Mucosa of descending colon (tissue), 3 donors: Measurements from ENCODE around the gene ITGB2. TPM values are rescaled to one million over a fixed set of nuclear protein-coding genes. Genes with fewer than 3 reads are reported as not detected.

Experiments
- ATAC-seq: fragments of 200-7000 bp; cut with Tn5 transposase; one replicate; pipeline ENCODE4 v1.9.1; 2020; ENCODE audit warnings: mild to moderate bottlenecking, moderate library complexity
- DNase-seq, 3 donors: peaks; one replicate each; pipeline ENCODE4 v3.0.0-alpha.2; 2020
- H3K36me3 ChIP-seq: fragments of 200-600 bp; one replicate; pipeline ENCODE4 v1.8.0; 2021; ENCODE audit warnings: low read depth, mild to moderate bottlenecking
- H3K4me1 ChIP-seq: fragments of 200-600 bp; one replicate; pipeline ENCODE4 v1.8.0; 2021; ENCODE audit warnings: low read depth, mild to moderate bottlenecking
- H3K4me3 ChIP-seq: fragments of 200-600 bp; one replicate; pipeline ENCODE4 v1.8.0; 2021; ENCODE audit warnings: mild to moderate bottlenecking
- H3K9me3 ChIP-seq: fragments of 200-600 bp; one replicate; pipeline ENCODE4 v1.8.0; 2021; ENCODE audit warnings: mild to moderate bottlenecking
- intact Hi-C, 2 donors: fragments of 100-400 bp; cut with DNase I in 1 of 2; cut with micrococcal nuclease in 1 of 2; formaldehyde crosslinking; loops; one replicate each; pipeline versions ENCODE4 v1.11.0 to v1.11.1; 2022; cut with DNase I, micrococcal nuclease
- total RNA-seq, 3 donors: library from RNA; stranded (reverse); fragmentation: NEBNext Ultra II Directional in 2 of 3; extraction: Animal tissue kit (Norgen Biotek cat#: 25700) in 2 of 3; gene quantifications; one replicate each; pipeline versions ENCODE4 v1.2.1 to v1.2.4, GENCODE V29; 2021 to 2023
- TF ChIP-seq, protein P1 (sequence below): fragments of 200-600 bp; IDR thresholded peaks from one replicate; pipeline ENCODE4 v1.8.0; 2022; ENCODE audit warnings: antibody characterized with exemption, mild to moderate bottlenecking
- donor health status: DM: no; HTN: no; CAD: no; lungs with moderate emphysema.
- donor health status: DM: no; HTN: no; CAD: no.
- donor health status: DM: no; HTN: yes; CAD: no.

Gene ITGB2
- total RNA-seq, 3 donors from 2014 or later: 10.8 to 52.3 (median 51.1) TPM

DNA sequence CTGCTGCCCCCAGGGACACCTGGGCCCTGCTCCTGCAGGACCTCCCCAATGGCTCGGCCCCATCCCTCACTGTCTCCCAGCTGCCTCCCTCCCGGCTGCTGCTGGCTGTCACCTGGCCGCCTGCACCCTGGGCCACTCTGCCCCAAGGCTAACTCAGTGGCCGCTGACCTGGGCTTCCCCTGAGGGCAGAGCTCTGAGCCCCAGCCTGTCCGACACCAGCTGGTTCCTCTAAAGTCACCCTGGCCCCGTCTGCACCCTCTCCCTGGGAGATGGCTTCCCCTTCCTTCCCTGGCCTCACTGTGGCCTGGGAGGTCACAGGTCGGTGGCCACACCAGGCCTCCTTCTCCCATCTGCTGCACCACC lies 15.0 kb downstream of the ITGB2 start:
- ATAC-seq (peak; percentile 8), DNase-seq (no peak)
- TF ChIP-seq, protein P1, sequence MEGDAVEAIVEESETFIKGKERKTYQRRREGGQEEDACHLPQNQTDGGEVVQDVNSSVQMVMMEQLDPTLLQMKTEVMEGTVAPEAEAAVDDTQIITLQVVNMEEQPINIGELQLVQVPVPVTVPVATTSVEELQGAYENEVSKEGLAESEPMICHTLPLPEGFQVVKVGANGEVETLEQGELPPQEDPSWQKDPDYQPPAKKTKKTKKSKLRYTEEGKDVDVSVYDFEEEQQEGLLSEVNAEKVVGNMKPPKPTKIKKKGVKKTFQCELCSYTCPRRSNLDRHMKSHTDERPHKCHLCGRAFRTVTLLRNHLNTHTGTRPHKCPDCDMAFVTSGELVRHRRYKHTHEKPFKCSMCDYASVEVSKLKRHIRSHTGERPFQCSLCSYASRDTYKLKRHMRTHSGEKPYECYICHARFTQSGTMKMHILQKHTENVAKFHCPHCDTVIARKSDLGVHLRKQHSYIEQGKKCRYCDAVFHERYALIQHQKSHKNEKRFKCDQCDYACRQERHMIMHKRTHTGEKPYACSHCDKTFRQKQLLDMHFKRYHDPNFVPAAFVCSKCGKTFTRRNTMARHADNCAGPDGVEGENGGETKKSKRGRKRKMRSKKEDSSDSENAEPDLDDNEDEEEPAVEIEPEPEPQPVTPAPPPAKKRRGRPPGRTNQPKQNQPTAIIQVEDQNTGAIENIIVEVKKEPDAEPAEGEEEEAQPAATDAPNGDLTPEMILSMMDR: no peak
- intact Hi-C loops: no loop called here
- Histone ChIP-seq H3K36me3 (no peaks in the 10 kb centered on the region), H3K4me1 (no peaks in the 10 kb centered on the region), H3K4me3 (no peak overlapping the region), H3K9me3 (no peaks in the 10 kb centered on the region)

DNA sequence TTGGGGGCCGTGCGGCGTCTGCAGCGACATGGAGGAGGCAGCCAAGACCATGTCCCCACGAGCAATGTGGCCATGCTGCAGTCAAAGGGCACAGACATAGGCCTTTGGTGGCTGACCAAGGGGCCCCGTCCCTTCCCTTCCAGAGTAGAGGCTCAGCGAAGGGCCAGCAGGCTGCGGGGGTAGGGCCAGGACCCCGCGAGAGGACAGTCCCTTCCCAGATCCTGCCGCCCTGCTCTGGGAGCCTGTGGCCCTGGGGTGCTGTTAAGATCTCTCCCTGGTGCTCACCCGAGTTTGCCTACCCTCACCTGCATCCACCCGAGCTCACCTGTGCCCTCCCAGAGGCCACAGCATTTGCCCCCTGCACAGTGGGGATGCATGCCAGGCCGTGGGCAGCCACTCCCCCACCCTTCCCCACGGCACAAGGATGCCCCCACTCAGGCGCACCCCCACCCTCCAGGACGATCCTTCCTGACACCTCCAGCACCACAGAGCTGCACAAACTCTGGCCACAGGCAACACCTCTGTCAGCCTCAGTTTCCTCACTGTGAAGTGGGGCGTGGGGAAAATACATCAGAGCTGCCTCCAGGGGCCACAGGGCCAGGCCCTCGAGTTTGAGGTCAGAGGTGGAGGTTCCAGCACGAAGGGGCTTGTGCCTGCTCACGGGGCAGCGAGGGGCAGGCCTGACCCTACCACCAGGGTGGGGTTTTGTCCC lies 15.5 kb downstream of the ITGB2 start:
- Histone ChIP-seq H3K9me3 (no peaks in the 10 kb centered on the region), H3K36me3 (no peaks in the 10 kb centered on the region), H3K4me3 (no peak overlapping the region), H3K4me1 (no peaks in the 10 kb centered on the region)
- intact Hi-C loops: no loop called here
- DNase-seq (peak in 1 of 3 donors; percentile 29), ATAC-seq (no peak)
- TF ChIP-seq, protein P1: no peak

DNA sequence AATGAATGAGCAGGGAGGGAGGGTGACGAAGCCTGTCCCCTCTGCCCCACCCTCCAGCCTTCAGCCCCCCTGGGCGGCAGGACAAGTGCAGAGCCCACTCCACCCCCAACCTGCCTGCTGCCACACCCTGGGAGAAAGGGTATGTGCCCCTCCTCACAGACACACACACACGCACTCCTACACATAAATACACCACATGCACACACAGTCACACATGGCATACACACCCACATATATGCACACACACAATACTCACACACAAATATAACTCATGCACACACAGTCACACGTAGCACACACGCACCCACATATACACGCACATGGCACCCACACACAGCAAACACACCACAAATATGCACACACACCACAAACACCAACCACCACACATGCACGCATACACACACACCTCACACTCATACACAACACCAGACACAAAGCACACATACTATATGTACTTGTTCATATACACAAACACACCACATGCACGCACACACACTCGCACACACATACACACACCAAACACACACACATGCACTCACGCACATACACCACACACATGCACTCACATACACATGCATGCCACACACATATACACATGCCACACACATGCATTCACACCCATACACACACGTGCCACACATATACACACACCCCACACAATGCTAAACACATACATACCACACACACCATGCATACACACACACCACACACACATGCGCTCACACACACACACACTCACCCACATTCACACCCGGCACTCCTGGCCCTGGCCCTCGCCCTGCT lies 16.4 kb downstream of the ITGB2 start:
- no peaks in the 10 kb centered on the region for H3K36me3 ChIP-seq
- TF ChIP-seq, protein P1: no peak
- intact Hi-C loops: no loop called here
- DNase-seq (peak in 1 of 3 donors; percentile 9), ATAC-seq (no peak)
- no peaks in the 10 kb centered on the region for H3K4me1 ChIP-seq
- no peaks in the 10 kb centered on the region for H3K9me3 ChIP-seq
- no peak overlapping the region for H3K4me3 ChIP-seq

DNA sequence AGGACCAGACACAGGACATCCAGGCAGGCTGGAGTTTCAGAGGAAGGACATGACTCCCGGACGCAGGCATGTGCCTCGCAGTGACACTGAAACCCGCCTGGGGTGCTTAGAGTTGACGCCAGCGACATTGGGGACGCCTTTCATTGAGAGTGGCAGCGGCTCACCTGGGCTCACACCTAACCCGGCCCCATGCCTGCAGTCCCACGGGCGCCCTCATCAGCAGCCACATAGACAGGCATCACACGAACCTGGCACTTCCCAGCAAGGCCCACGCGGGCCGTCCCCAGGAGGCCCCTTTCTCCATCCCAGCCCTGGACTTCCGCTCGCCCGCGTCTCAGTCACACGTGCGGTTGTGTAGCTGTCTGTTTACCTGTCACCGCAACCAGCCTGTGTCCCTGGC lies 17.0 kb downstream of the ITGB2 start:
- peak in 1 of 3 donors; percentile 48 for DNase-seq
- no peaks in the 10 kb centered on the region for H3K9me3 ChIP-seq
- no peak for ATAC-seq
- TF ChIP-seq, protein P1: no peak
- intact Hi-C loops: no loop called here
- no peaks in the 10 kb centered on the region for H3K4me1 ChIP-seq
- H3K36me3 ChIP-seq: no peaks in the 10 kb centered on the region
- no peak overlapping the region for H3K4me3 ChIP-seq

DNA sequence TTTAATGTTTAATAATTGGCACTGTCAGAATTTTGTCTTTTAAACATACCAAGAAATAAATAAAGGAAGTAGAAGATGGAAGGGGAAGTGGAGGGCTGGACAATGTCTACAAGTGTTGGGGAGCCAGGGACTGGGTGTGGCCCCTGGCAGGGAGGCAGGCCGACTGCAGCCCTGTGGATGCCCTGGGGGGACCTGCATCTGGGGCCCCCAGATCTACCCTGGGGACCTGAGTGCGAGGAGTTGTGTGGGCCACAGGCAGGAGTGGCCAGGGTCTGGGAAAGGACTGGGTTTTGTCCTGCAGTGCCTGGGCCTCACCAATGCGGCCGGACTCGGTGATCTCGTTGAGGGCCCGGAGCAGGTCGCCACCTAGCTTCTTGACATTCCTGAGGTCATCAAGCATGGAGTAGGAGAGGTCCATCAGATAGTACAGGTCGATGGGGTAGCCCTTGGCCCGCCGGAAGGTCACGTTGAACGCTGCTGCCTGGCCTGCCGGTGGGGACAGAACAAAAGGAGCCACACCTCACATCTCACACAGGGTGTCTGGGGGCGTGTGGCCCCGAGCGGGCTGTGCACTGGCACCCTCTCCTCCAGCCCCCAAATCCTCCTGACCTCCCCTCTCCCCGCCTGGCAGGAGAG lies 17.5 kb downstream of the ITGB2 start:
- DNase-seq: no peak
- H3K9me3 ChIP-seq: no peaks in the 10 kb centered on the region
- no peak for ATAC-seq
- intact Hi-C loops: no loop called here
- TF ChIP-seq, protein P1: no peak
- H3K4me3 ChIP-seq: no peak overlapping the region
- no peaks in the 10 kb centered on the region for H3K36me3 ChIP-seq
- H3K4me1 ChIP-seq: no peaks in the 10 kb centered on the region
